RWPE2 (cell line): ENCODE data around the gene EEFSEC.

Experiments
- ATAC-seq: fragments of 200-7000 bp; cut with Tn5 transposase; 3 replicates; pipeline ENCODE4 v1.9.1; 2021; ENCODE audit warnings: low read depth
- DNase-seq: peaks from one replicate; pipeline ENCODE4 v3.0.0-alpha.2; 2020; ENCODE audit warnings: low spot score
- H3K27ac ChIP-seq: fragments of 450-650 bp; 2 replicates; pipeline ENCODE4 v1.5.1; 2017; ENCODE audit warnings: mild to moderate bottlenecking; ENCODE audit not compliant: poor library complexity, severe bottlenecking
- H3K27me3 ChIP-seq: fragments of 250-450 bp; sonication (Bioruptor Pico); 2 replicates; pipeline ENCODE4 v1.5.1; 2021; ENCODE audit warnings: mild to moderate bottlenecking, moderate library complexity; ENCODE audit not compliant: insufficient read depth, poor library complexity, severe bottlenecking
- H3K36me3 ChIP-seq: fragments of 250-450 bp; sonication (Bioruptor Pico); 2 replicates; pipeline ENCODE4 v1.5.1; 2020; ENCODE audit warnings: low read depth, mild to moderate bottlenecking, moderate library complexity
- H3K4me1 ChIP-seq: fragments of 250-450 bp; sonication (Bioruptor Pico); 2 replicates; pipeline ENCODE4 v1.5.1; 2021; ENCODE audit warnings: mild to moderate bottlenecking, moderate library complexity; ENCODE audit not compliant: insufficient read depth, poor library complexity, severe bottlenecking
- H3K4me3 ChIP-seq: fragments of 250-450 bp; sonication (Bioruptor Pico); 2 replicates; pipeline ENCODE4 v1.5.1; 2021; ENCODE audit warnings: mild to moderate bottlenecking, moderate library complexity; ENCODE audit not compliant: severe bottlenecking
- H3K9me3 ChIP-seq: fragments of 250-450 bp; sonication (Bioruptor Pico); 2 replicates; pipeline ENCODE4 v1.5.1; 2021; ENCODE audit warnings: mild to moderate bottlenecking, moderate library complexity; ENCODE audit not compliant: severe bottlenecking
- TF ChIP-seq, protein P1 (sequence below): fragments of 450-650 bp; IDR thresholded peaks from one replicate; pipeline ENCODE4 v1.5.1; 2017; ENCODE audit warnings: mild to moderate bottlenecking, moderate library complexity; ENCODE audit not compliant: poor library complexity, severe bottlenecking

The EEFSEC gene

GRCh38 chr3:128214056-128214455 lies 60.8 kb downstream of the EEFSEC start:
- H3K4me3 ChIP-seq: no peak overlapping the region
- DNase-seq (no peak), ATAC-seq (no peak)
- TF ChIP-seq, protein P1, sequence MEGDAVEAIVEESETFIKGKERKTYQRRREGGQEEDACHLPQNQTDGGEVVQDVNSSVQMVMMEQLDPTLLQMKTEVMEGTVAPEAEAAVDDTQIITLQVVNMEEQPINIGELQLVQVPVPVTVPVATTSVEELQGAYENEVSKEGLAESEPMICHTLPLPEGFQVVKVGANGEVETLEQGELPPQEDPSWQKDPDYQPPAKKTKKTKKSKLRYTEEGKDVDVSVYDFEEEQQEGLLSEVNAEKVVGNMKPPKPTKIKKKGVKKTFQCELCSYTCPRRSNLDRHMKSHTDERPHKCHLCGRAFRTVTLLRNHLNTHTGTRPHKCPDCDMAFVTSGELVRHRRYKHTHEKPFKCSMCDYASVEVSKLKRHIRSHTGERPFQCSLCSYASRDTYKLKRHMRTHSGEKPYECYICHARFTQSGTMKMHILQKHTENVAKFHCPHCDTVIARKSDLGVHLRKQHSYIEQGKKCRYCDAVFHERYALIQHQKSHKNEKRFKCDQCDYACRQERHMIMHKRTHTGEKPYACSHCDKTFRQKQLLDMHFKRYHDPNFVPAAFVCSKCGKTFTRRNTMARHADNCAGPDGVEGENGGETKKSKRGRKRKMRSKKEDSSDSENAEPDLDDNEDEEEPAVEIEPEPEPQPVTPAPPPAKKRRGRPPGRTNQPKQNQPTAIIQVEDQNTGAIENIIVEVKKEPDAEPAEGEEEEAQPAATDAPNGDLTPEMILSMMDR: no peak
- H3K27ac ChIP-seq: no peak overlapping the region
- no peaks in the 10 kb centered on the region for H3K36me3 ChIP-seq
- no peaks in the 10 kb centered on the region for H3K27me3 ChIP-seq
- H3K4me1 ChIP-seq: peaks cover 5% of the 10 kb centered on the region
- no peaks in the 10 kb centered on the region for H3K9me3 ChIP-seq

DNA sequence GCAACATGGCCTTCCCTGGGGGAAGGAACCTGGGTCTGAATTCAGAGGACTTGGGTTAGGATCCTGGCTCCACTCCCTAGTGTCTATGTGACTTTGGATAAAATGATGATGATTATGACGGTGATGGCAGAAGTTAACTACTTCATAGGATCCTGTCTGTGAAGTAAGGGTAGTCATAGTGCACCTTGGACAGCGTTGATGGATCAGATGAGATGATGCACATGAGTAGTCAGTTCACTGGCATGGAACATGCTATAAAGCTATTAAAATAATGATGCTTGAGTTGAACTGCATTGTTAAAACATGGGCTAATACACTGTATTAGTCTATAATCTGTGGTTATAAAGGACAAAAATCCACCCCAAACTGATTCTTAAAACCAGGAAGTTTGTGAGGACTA lies 62.0 kb downstream of the EEFSEC start:
- H3K4me3 ChIP-seq: no peak overlapping the region
- H3K27me3 ChIP-seq: no peaks in the 10 kb centered on the region
- no peaks in the 10 kb centered on the region for H3K9me3 ChIP-seq
- TF ChIP-seq, protein P1: no peak
- DNase-seq: no peak
- H3K36me3 ChIP-seq: no peaks in the 10 kb centered on the region
- ATAC-seq: no peak
- H3K4me1 ChIP-seq: peaks cover 5% of the 10 kb centered on the region
- no peak overlapping the region for H3K27ac ChIP-seq

DNA sequence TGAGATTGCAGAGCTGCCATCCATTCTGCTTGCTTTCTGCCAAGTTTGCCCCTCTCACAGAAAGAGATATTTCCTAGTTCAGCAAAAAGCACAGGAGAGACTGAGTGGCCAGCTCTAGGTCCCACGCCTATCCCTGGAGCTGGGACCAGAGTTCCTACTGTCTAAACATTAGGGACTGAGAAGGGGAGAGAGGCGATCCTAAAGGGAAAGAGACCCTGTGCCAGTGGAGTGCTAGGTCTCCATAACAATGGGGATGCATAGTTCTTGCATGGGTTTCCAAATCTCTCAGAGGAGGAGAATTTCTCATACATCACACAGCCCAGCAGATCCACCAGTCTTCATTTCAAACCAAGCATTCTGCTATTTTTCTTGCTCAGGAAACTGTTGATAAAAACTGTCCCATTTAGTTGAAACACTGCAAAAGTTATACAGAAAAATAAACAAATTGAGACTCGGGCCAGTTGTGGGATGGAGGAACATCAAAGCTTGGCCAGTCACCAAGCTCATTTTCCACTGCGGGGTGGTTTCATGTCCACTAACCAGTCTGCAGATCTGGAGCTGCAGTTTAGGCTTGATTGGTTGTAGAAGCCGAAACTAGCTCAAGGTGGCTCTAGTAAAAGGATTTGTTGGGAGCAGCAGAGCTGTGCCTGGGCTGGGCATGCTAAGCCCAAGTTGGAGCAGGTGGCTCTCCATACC lies 62.7 kb downstream of the EEFSEC start:
- no peak for ATAC-seq

GRCh38 chr3:128217702-128218547 lies 64.6 kb downstream of the EEFSEC start:
- Histone ChIP-seq H3K36me3 (no peaks in the 10 kb centered on the region), H3K27me3 (no peaks in the 10 kb centered on the region), H3K4me3 (no peak overlapping the region), H3K27ac (no peak overlapping the region), H3K4me1 (peaks cover 5% of the 10 kb centered on the region), H3K9me3 (peaks cover 8% of the 10 kb centered on the region)
- TF ChIP-seq, protein P1: no peak
- no peak for DNase-seq
- ATAC-seq: no peak

More for the DNA sequence above, 62.7 kb downstream of the EEFSEC start:
- H3K27ac ChIP-seq: no peak overlapping the region
- TF ChIP-seq, protein P1: no peak
- no peaks in the 10 kb centered on the region for H3K9me3 ChIP-seq
- no peak for DNase-seq
- H3K27me3 ChIP-seq: no peaks in the 10 kb centered on the region
- H3K4me1 ChIP-seq: peaks cover 5% of the 10 kb centered on the region
- no peaks in the 10 kb centered on the region for H3K36me3 ChIP-seq
- H3K4me3 ChIP-seq: no peak overlapping the region
